Neural progenitor cell (in vitro differentiated cells): ENCODE data around the gene PCGF3.

Experiments
- EZH2 ChIP-seq: fragments of 200-600 bp; sonication (generic); IDR thresholded peaks from 2 replicates; pipeline ENCODE4 v1.6.1; 2017; ENCODE audit warnings: antibody characterized with exemption, mild to moderate bottlenecking, moderate library complexity
- TF ChIP-seq, protein P1 (sequence below): fragments of 200-600 bp; sonication (generic); IDR thresholded peaks from 2 replicates; pipeline ENCODE4 v1.5.1; 2017; ENCODE audit warnings: antibody characterized with exemption, mild to moderate bottlenecking

DNA sequence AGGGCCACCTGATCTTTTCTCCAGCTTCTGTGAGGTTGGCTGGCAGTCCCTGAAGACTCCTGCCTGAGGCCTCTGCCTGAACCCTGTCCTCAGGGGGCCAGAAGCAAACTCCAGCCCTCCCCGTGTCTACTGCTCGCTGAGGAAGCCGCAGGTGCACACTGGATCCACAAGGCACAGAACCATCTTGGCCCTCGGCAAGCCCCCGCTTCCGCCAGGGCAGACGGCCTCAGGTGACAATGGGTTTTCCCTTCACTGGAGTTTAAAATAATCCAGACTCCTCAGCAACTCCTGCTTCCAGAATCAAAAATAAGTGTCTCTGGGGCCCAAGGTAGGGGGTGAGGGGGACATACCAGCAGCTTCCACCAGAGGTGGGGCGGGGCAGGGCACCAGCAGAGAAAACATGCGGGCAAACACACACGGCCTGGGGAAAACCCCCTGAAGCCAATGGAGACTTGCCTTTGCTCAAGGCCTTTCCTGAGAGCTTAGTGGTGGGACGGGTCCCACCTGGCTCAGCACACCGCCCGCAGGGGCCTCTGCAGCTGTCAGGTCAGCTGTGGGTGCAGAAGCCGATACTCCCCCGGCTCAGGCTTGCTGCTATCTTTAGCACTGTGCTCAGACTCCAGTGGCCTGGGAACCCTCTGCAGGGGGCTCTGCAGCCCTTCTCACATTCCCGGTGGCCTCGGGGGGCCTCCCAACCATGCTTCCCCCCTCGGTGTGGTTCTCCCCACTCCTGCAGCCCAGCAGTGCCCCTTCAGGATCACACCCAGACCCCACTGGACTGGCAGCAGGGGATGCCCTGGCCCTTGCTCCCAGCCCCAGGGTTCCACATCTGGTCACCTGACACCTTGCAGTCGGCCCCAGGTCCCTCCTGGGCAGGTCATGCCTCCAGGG is 29.4 kb upstream of the PCGF3 start:
- TF ChIP-seq, protein P1, sequence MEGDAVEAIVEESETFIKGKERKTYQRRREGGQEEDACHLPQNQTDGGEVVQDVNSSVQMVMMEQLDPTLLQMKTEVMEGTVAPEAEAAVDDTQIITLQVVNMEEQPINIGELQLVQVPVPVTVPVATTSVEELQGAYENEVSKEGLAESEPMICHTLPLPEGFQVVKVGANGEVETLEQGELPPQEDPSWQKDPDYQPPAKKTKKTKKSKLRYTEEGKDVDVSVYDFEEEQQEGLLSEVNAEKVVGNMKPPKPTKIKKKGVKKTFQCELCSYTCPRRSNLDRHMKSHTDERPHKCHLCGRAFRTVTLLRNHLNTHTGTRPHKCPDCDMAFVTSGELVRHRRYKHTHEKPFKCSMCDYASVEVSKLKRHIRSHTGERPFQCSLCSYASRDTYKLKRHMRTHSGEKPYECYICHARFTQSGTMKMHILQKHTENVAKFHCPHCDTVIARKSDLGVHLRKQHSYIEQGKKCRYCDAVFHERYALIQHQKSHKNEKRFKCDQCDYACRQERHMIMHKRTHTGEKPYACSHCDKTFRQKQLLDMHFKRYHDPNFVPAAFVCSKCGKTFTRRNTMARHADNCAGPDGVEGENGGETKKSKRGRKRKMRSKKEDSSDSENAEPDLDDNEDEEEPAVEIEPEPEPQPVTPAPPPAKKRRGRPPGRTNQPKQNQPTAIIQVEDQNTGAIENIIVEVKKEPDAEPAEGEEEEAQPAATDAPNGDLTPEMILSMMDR: no peak
- no peak for TF ChIP-seq EZH2
